ENCODE data around the gene QSOX1. TPM values are rescaled to one million over a fixed set of nuclear protein-coding genes. Genes with fewer than 3 reads are reported as not detected.

The QSOX1 gene
- total and polyA plus RNA-seq, 7 experiments from 2014 or later: 9.3 to 55.6 (median 23.6) TPM

GRCh38 chr1:180215856-180216625 is 61.4 kb downstream of the QSOX1 start:
- H3K4me1 Mint-ChIP-seq: peaks cover 0 to 14% (median 11%) of the 10 kb centered on the region in 7 donors
- Histone ChIP-seq H3K9me3 (ENCODE audit: control insufficient read depth in 2 of 3, low read length in 3 of 3) (no peaks in the 10 kb centered on the region), H3K27ac (ENCODE audit: low read depth, low read length) (no peak overlapping the region), H3K27me3 (ENCODE audit: control insufficient read depth in 2 of 2, insufficient read depth in 2 of 2, low read length in 2 of 2) (no peaks in the 10 kb centered on the region), H3K4me1 (ENCODE audit: control insufficient read depth in 2 of 2, insufficient read depth in 2 of 2, low read length in 2 of 2) (no peaks in the 10 kb centered on the region), H3K36me3 (ENCODE audit: control insufficient read depth in 2 of 3, insufficient read depth in 3 of 3, low read length in 3 of 3) (no peaks in the 10 kb centered on the region), H3K4me3 (ENCODE audit: low read length) (no peak overlapping the region)
- ATAC-seq (no peak), DNase-seq (no peak)
- no peak overlapping the region for H3K27ac Mint-ChIP-seq
- POLR2A ChIA-PET: no interaction called here
- H3K4me3 Mint-ChIP-seq: no peak overlapping the region
- CTCF ChIA-PET: no interaction called here
- intact Hi-C loops (cut with micrococcal nuclease): no loop called here
- H3K9me3 Mint-ChIP-seq: no peaks in the 10 kb centered on the region
- H3K27me3 Mint-ChIP-seq: peaks cover 6 to 15% (median 8%) of the 10 kb centered on the region in 5 donors
- H3K36me3 Mint-ChIP-seq: no peaks in the 10 kb centered on the region

GRCh38 chr1:180217006-180217405 is 62.3 kb downstream of the QSOX1 start:
- Mint-ChIP-seq H3K9me3 (no peaks in the 10 kb centered on the region), H3K4me1 (peaks cover 0 to 14% (median 11%) of the 10 kb centered on the region in 7 donors), H3K27me3 (peaks cover 0 to 10% (median 3%) of the 10 kb centered on the region in 5 donors), H3K36me3 (no peaks in the 10 kb centered on the region), H3K27ac (no peak overlapping the region), H3K4me3 (no peak overlapping the region)
- Histone ChIP-seq H3K9me3 (ENCODE audit: control insufficient read depth in 2 of 3, low read length in 3 of 3) (no peaks in the 10 kb centered on the region), H3K4me3 (ENCODE audit: low read length) (no peak overlapping the region), H3K27me3 (ENCODE audit: control insufficient read depth in 2 of 2, insufficient read depth in 2 of 2, low read length in 2 of 2) (no peaks in the 10 kb centered on the region), H3K27ac (ENCODE audit: low read depth, low read length) (no peak overlapping the region), H3K36me3 (ENCODE audit: control insufficient read depth in 2 of 3, insufficient read depth in 3 of 3, low read length in 3 of 3) (no peaks in the 10 kb centered on the region), H3K4me1 (ENCODE audit: control insufficient read depth in 2 of 2, insufficient read depth in 2 of 2, low read length in 2 of 2) (no peaks in the 10 kb centered on the region)
- intact Hi-C loops (cut with micrococcal nuclease): no loop called here
- ChIA-PET CTCF (interaction anchor here (1.2 kb wide), 1 partner anchor 261 kb away, joined by 3 read pairs; no protein-coding TSS in a partner anchor), POLR2A (interaction anchor here (0.5 kb wide), 1 partner anchor 1267 kb away, joined by 3 read pairs; no protein-coding TSS in a partner anchor)
- DNase-seq (no peak), ATAC-seq (no peak)

DNA sequence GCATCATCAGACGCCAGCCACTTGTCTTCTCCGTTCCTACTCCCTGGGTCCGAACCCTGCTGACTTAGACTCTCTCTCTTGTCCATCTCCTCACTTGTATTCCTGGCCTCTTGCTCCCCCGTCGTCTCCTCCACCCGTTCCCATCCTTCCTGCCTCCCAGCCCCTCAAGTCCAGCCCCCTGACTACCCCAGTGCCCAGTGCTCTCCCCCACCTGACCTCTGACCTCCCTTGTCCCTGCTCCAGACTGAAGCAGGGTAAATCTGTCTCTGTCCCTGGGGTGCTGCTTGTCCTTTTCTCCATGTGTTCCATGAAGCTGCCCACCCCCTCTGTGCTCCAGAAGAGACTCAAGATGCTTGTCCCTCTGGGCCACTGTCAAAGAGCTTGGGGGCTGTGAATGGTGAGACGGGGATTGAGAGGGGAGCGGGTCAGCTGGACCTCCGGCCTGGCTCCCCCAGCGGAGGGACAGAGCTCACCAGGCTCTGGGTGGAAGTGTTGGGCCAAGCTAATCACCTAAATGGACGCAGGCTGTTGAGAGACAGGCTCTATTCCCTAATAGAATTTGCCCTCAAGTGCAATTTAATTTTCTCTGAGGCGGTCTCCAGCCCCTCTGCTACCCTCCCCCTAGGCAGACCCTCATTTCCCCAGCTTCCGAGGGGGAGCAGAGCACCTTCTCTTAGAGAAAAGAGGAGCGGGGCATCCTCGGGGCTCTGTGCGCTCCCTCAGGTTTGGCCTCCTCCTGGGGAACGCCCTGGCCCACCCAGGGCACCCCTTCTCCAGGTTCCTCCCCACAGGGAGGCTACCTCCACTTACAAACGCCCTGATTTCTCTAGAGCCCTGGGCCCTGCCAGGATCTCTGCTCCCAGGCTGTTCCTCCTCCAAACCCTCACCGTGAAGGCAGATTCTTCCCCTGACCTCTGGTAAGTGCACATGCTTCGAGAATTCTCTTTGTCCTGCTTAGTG is 64.4 kb downstream of the QSOX1 start:
- intact Hi-C loops (cut with micrococcal nuclease): no loop called here
- H3K27me3 ChIP-seq (ENCODE audit: control insufficient read depth in 2 of 2, insufficient read depth in 2 of 2, low read length in 2 of 2): no peaks in the 10 kb centered on the region
- ATAC-seq (no peak), DNase-seq (no peak)
- Mint-ChIP-seq H3K27ac (no peak overlapping the region), H3K36me3 (no peaks in the 10 kb centered on the region), H3K4me3 (no peak overlapping the region), H3K9me3 (no peaks in the 10 kb centered on the region), H3K4me1 (peaks cover 0 to 3% (median 0%) of the 10 kb centered on the region in 7 donors), H3K27me3 (peaks cover 9 to 28% (median 14%) of the 10 kb centered on the region in 5 donors)
- ChIA-PET CTCF (no interaction called here), POLR2A (no interaction called here)
- no peak overlapping the region for H3K27ac ChIP-seq (ENCODE audit: low read depth, low read length)
- H3K4me3 ChIP-seq (ENCODE audit: low read length): no peak overlapping the region
- no peaks in the 10 kb centered on the region for H3K9me3 ChIP-seq (ENCODE audit: control insufficient read depth in 2 of 3, low read length in 3 of 3)
- no peaks in the 10 kb centered on the region for H3K36me3 ChIP-seq (ENCODE audit: control insufficient read depth in 2 of 3, insufficient read depth in 3 of 3, low read length in 3 of 3)
- H3K4me1 ChIP-seq (ENCODE audit: control insufficient read depth in 2 of 2, insufficient read depth in 2 of 2, low read length in 2 of 2): no peaks in the 10 kb centered on the region

- Histone ChIP-seq H3K27ac (ENCODE audit: low read depth, low read length) (no peak overlapping the region), H3K27me3 (ENCODE audit: control insufficient read depth in 2 of 2, insufficient read depth in 2 of 2, low read length in 2 of 2) (no peaks in the 10 kb centered on the region), H3K9me3 (ENCODE audit: control insufficient read depth in 2 of 3, low read length in 3 of 3) (no peaks in the 10 kb centered on the region), H3K36me3 (ENCODE audit: control insufficient read depth in 2 of 3, insufficient read depth in 3 of 3, low read length in 3 of 3) (no peaks in the 10 kb centered on the region), H3K4me3 (ENCODE audit: low read length) (no peak overlapping the region), H3K4me1 (ENCODE audit: control insufficient read depth in 2 of 2, insufficient read depth in 2 of 2, low read length in 2 of 2) (no peaks in the 10 kb centered on the region)
- ChIA-PET POLR2A (no interaction called here), CTCF (no interaction called here)
- peaks cover 12 to 34% (median 19%) of the 10 kb centered on the region in 5 donors for H3K27me3 Mint-ChIP-seq
- H3K9me3 Mint-ChIP-seq: no peaks in the 10 kb centered on the region
- no peaks in the 10 kb centered on the region for H3K36me3 Mint-ChIP-seq
- no peak overlapping the region for H3K4me3 Mint-ChIP-seq
- intact Hi-C loops (cut with micrococcal nuclease): no loop called here
- peaks cover 0 to 3% (median 0%) of the 10 kb centered on the region in 7 donors for H3K4me1 Mint-ChIP-seq
- no peak overlapping the region for H3K27ac Mint-ChIP-seq
- ATAC-seq: no peak
- DNase-seq: no peak
Observed at GRCh38 chr1:180219776-180220175, 65.1 kb downstream of the QSOX1 start.

- Mint-ChIP-seq H3K4me1 (no peaks in the 10 kb centered on the region), H3K27me3 (peaks cover 20 to 50% (median 32%) of the 10 kb centered on the region in 5 donors), H3K4me3 (no peak overlapping the region), H3K27ac (no peak overlapping the region), H3K36me3 (no peaks in the 10 kb centered on the region), H3K9me3 (no peaks in the 10 kb centered on the region)
- no peak overlapping the region for H3K4me3 ChIP-seq (ENCODE audit: low read length)
- no peaks in the 10 kb centered on the region for H3K27me3 ChIP-seq (ENCODE audit: control insufficient read depth in 2 of 2, insufficient read depth in 2 of 2, low read length in 2 of 2)
- H3K36me3 ChIP-seq (ENCODE audit: control insufficient read depth in 2 of 3, insufficient read depth in 3 of 3, low read length in 3 of 3): no peaks in the 10 kb centered on the region
- DNase-seq (no peak), ATAC-seq (no peak)
- CTCF ChIA-PET: no interaction called here
- H3K9me3 ChIP-seq (ENCODE audit: control insufficient read depth in 2 of 3, low read length in 3 of 3): no peaks in the 10 kb centered on the region
- POLR2A ChIA-PET: no interaction called here
- intact Hi-C loops (cut with micrococcal nuclease): no loop called here
- no peak overlapping the region for H3K27ac ChIP-seq (ENCODE audit: low read depth, low read length)
- H3K4me1 ChIP-seq (ENCODE audit: control insufficient read depth in 2 of 2, insufficient read depth in 2 of 2, low read length in 2 of 2): no peaks in the 10 kb centered on the region
Observed at GRCh38 chr1:180221462-180221861, 66.8 kb downstream of the QSOX1 start.

- Mint-ChIP-seq H3K4me1 (peaks cover 0 to 12% (median 6%) of the 10 kb centered on the region in 7 donors), H3K27ac (no peak overlapping the region), H3K27me3 (peaks cover 43 to 72% (median 57%) of the 10 kb centered on the region in 5 donors), H3K9me3 (peaks cover 0 to 2% (median 0%) of the 10 kb centered on the region in 11 donors), H3K36me3 (no peaks in the 10 kb centered on the region), H3K4me3 (no peak overlapping the region)
- intact Hi-C loops (cut with micrococcal nuclease): loop anchor here in 1 of 2 donors (5.0 kb wide), 1 partner anchor 73 kb away; the partner anchor contains the start of gene QSOX1
- Histone ChIP-seq H3K36me3 (ENCODE audit: control insufficient read depth in 2 of 3, insufficient read depth in 3 of 3, low read length in 3 of 3) (no peaks in the 10 kb centered on the region), H3K4me1 (ENCODE audit: control insufficient read depth in 2 of 2, insufficient read depth in 2 of 2, low read length in 2 of 2) (peaks cover 0 to 5% of the 10 kb centered on the region in 2 donors), H3K4me3 (ENCODE audit: low read length) (no peak overlapping the region), H3K27ac (ENCODE audit: low read depth, low read length) (no peak overlapping the region), H3K27me3 (ENCODE audit: control insufficient read depth in 2 of 2, insufficient read depth in 2 of 2, low read length in 2 of 2) (peaks cover 7 to 17% of the 10 kb centered on the region in 2 donors), H3K9me3 (ENCODE audit: control insufficient read depth in 2 of 3, low read length in 3 of 3) (no peaks in the 10 kb centered on the region)
- no peak for ATAC-seq
- ChIA-PET CTCF (no interaction called here), POLR2A (no interaction called here)
- no peak for DNase-seq
Observed at GRCh38 chr1:180224902-180225301, 70.2 kb downstream of the QSOX1 start.

All from naive thymus-derived CD4-positive, alpha-beta T cell (primary cell).